WTC11 (cell line): ENCODE measurements around the gene CDH13. TPM values are rescaled to one million over a fixed set of nuclear protein-coding genes. Genes with fewer than 3 reads are reported as not detected.

Source experiments
- ATAC-seq: fragments of 200-7000 bp; cut with Tn5 transposase; 2 replicates; pipeline ENCODE4 v1.10.0; 2021; ENCODE audit warnings: mild to moderate bottlenecking, moderate library complexity
- CTCF ChIA-PET: fragments of 300-600 bp; sonication (Branson Sonifier 250); formaldehyde crosslinking; loops from one replicate; lab custom pipeline; 2021; ENCODE audit warnings: antibody characterized with exemption; lab: Charles Lee
- POLR2A ChIA-PET: fragments of 350-600 bp; sonication (Branson Sonifier 250); formaldehyde crosslinking; loops from one replicate; lab custom pipeline; 2021; ENCODE audit warnings: antibody characterized with exemption; lab: Charles Lee
- DNase-seq: peaks from one replicate; pipeline ENCODE4 v3.0.0; 2021; ENCODE audit warnings: low spot score
- H3K27ac Mint-ChIP-seq: 2 replicates; pipeline ENCODE4 v1.8.0; 2021; ENCODE audit warnings: mixed read lengths
- H3K27me3 Mint-ChIP-seq: 2 replicates; pipeline ENCODE4 v1.8.0; 2021; ENCODE audit warnings: low read depth, mild to moderate bottlenecking, moderate library complexity, mixed read lengths
- H3K36me3 Mint-ChIP-seq: 2 replicates; pipeline ENCODE4 v1.8.0; 2021; ENCODE audit warnings: mixed read lengths
- H3K4me1 Mint-ChIP-seq: 2 replicates; pipeline ENCODE4 v1.8.0; 2022; ENCODE audit warnings: mixed read lengths
- H3K4me3 Mint-ChIP-seq: 2 replicates; pipeline ENCODE4 v1.8.0; 2021; ENCODE audit warnings: mild to moderate bottlenecking, moderate library complexity, mixed read lengths
- H3K9me3 Mint-ChIP-seq: 2 replicates; pipeline ENCODE4 v1.8.0; 2021; ENCODE audit warnings: mixed read lengths
- ARID4B ChIP-seq: sonication (generic); formaldehyde crosslinking; IDR thresholded peaks from 2 replicates; pipeline ENCODE4 v1.8.0; 2023; ENCODE audit warnings: missing genetic modification reagents, mild to moderate bottlenecking, borderline replicate concordance
- FOXP4 ChIP-seq: sonication (generic); formaldehyde crosslinking; IDR thresholded peaks from 2 replicates; pipeline ENCODE4 v1.8.0; 2022; ENCODE audit warnings: mild to moderate bottlenecking, missing genetic modification reagents
- GTF2I ChIP-seq: fragments of 250-450 bp; sonication (Bioruptor Pico); conservative IDR thresholded peaks from 2 replicates; pipeline ENCODE4 v1.4.0; 2021; ENCODE audit warnings: mild to moderate bottlenecking
- KAT7 ChIP-seq: sonication (generic); formaldehyde crosslinking; IDR thresholded peaks from 2 replicates; pipeline ENCODE4 v1.8.1; 2023; ENCODE audit warnings: missing genetic modification reagents, mild to moderate bottlenecking, borderline replicate concordance
- NR1H2 ChIP-seq: sonication (generic); formaldehyde crosslinking; IDR thresholded peaks from 2 replicates; pipeline ENCODE4 v1.9.0; 2021; ENCODE audit warnings: mild to moderate bottlenecking, moderate library complexity, missing genetic modification reagents
- PRDM15 ChIP-seq: sonication (generic); formaldehyde crosslinking; IDR thresholded peaks from 2 replicates; pipeline ENCODE4 v1.8.0; 2022; ENCODE audit warnings: missing genetic modification reagents
- SMAD3 ChIP-seq: sonication (generic); formaldehyde crosslinking; IDR thresholded peaks from 2 replicates; pipeline ENCODE4 v1.8.0; 2022; ENCODE audit warnings: missing genetic modification reagents, mild to moderate bottlenecking, borderline replicate concordance
- SMAD4 ChIP-seq: sonication (generic); formaldehyde crosslinking; IDR thresholded peaks from 2 replicates; pipeline ENCODE4 v1.8.0; 2022; ENCODE audit warnings: mild to moderate bottlenecking, missing genetic modification reagents
- SOX15 ChIP-seq: fragments of 250-450 bp; sonication (Bioruptor Pico); IDR thresholded peaks from 2 replicates; pipeline ENCODE4 v1.9.0; 2021; ENCODE audit warnings: mild to moderate bottlenecking
- ZBTB43 ChIP-seq: sonication (generic); formaldehyde crosslinking; IDR thresholded peaks from 2 replicates; pipeline ENCODE4 v1.8.1; 2023; ENCODE audit warnings: mild to moderate bottlenecking, missing genetic modification reagents
- ZMAT4 ChIP-seq: fragments of 250-450 bp; sonication (Bioruptor Pico); IDR thresholded peaks from 2 replicates; pipeline ENCODE4 v1.9.0; 2021; ENCODE audit warnings: mild to moderate bottlenecking
- ZNF138 ChIP-seq: sonication (generic); formaldehyde crosslinking; conservative IDR thresholded peaks from 2 replicates; pipeline ENCODE4 v1.8.1; 2022; ENCODE audit warnings: mild to moderate bottlenecking, moderate library complexity, missing genetic modification reagents
- ZSCAN18 ChIP-seq: fragments of 250-450 bp; sonication (Bioruptor Pico); IDR thresholded peaks from 2 replicates; pipeline ENCODE4 v2.1.2; 2022; ENCODE audit warnings: mild to moderate bottlenecking, moderate library complexity
- total RNA-seq: library from RNA; stranded (reverse); gene quantifications from 3 replicates; pipeline ENCODE4 v1.2.3, GENCODE V29; 2021

CDH13 gene
- total RNA-seq, 1 experiment from 2014 or later, result 0.81 TPM

- DNase-seq (no peak), ATAC-seq (no peak)
- no peaks in the 10 kb centered on the region for H3K4me1 Mint-ChIP-seq
- H3K9me3 Mint-ChIP-seq, result peaks cover 8% of the 10 kb centered on the region; the same call in 1 of the 2 replicates
- no peak overlapping the region for H3K27ac Mint-ChIP-seq
- no peaks in the 10 kb centered on the region for H3K27me3 Mint-ChIP-seq
- H3K4me3 Mint-ChIP-seq, result no peak overlapping the region
- TF ChIP-seq ZSCAN18 (no peak), ARID4B (CRISPR knock-in tag) (no peak), SMAD4 (CRISPR knock-in tag) (no peak), FOXP4 (CRISPR knock-in tag) (no peak), KAT7 (CRISPR knock-in tag) (no peak), ZMAT4 (CRISPR knock-in tag) (no peak), GTF2I (CRISPR knock-in tag) (no peak), PRDM15 (CRISPR knock-in tag) (no peak), NR1H2 (no peak), SMAD3 (no peak), SOX15 (CRISPR knock-in tag) (no peak), ZNF138 (CRISPR knock-in tag) (no peak), ZBTB43 (CRISPR knock-in tag) (no peak)
- H3K36me3 Mint-ChIP-seq, result no peaks in the 10 kb centered on the region
- ChIA-PET POLR2A (no interaction called here), CTCF (no interaction called here)
These were observed 318.8 kb downstream of the CDH13 start for GRCh38 chr16:82945420-82946101.
